SU-DHL-6 (cell line): ENCODE results near the gene PSEN1.
"Not testable (repeated sequence)": the region's sequence is repeated elsewhere in the genome, so short reads cannot be mapped to it uniquely, and the experiment has no call there.

Source experiments
- H2AFZ ChIP-seq: fragments of 200-600 bp; sonication (generic); 2 replicates; pipeline ENCODE4 v1.6.1; 2014; ENCODE audit warnings: low read depth, mild to moderate bottlenecking, moderate library complexity, mixed read lengths, antibody characterized with exemption, low read length; ENCODE audit not compliant: severe bottlenecking
- H3F3A ChIP-seq: fragments of 200-600 bp; shearing (Covaris generic); 2 replicates; pipeline ENCODE4 v1.6.0; 2016; ENCODE audit warnings: antibody characterized with exemption, mild to moderate bottlenecking; ENCODE audit not compliant: insufficient read depth
- H3K27ac ChIP-seq: fragments of 200-600 bp; sonication (generic); 2 replicates; pipeline ENCODE4 v1.5.1; 2016; ENCODE audit warnings: low read depth, mild to moderate bottlenecking, low read length, moderate library complexity, mixed read lengths
- H3K27me3 ChIP-seq: fragments of 200-600 bp; sonication (generic), shearing (Covaris generic); 2 replicates; pipeline ENCODE4 v1.6.0; 2014; ENCODE audit warnings: mild to moderate bottlenecking, low read length
- H3K36me3 ChIP-seq: fragments of 200-600 bp; sonication (generic); 2 replicates; pipeline ENCODE4 v1.6.1; 2014; ENCODE audit warnings: mild to moderate bottlenecking, low read length, mixed read lengths
- H3K4me2 ChIP-seq: fragments of 300-600, 200-600 bp; shearing (Covaris generic), sonication (generic); 2 replicates; pipeline ENCODE4 v1.6.0; 2014; ENCODE audit warnings: low read length, low read depth, mild to moderate bottlenecking; ENCODE audit not compliant: poor library complexity, severe bottlenecking
- H3K4me3 ChIP-seq: fragments of 200-600 bp; sonication (generic); 2 replicates; pipeline ENCODE4 v1.5.1; 2014; ENCODE audit warnings: antibody characterized with exemption, low read length, mild to moderate bottlenecking, mixed read lengths; ENCODE audit not compliant: insufficient read depth, poor library complexity, severe bottlenecking
- H3K79me2 ChIP-seq: fragments of 200-600 bp; sonication (generic); 2 replicates; pipeline ENCODE4 v1.6.1; 2014; ENCODE audit warnings: mild to moderate bottlenecking, low read length, moderate library complexity; ENCODE audit not compliant: insufficient read depth
- H3K9ac ChIP-seq: fragments of 200-600 bp; sonication (generic); 2 replicates; pipeline ENCODE4 v1.7.0; 2014; ENCODE audit warnings: mild to moderate bottlenecking, low read length
- H3K9me2 ChIP-seq: fragments of 200-600 bp; sonication (generic); replicated peaks from 2 replicates; pipeline ENCODE4 v1.6.1; 2014; ENCODE audit warnings: low read length; ENCODE audit not compliant: insufficient read depth
- H3K9me3 ChIP-seq: fragments of 200-600 bp; sonication (generic); 2 replicates; pipeline ENCODE4 v1.6.1; 2014; ENCODE audit warnings: low read length, mixed read lengths; ENCODE audit not compliant: insufficient read depth
- H4K20me1 ChIP-seq: fragments of 200-600 bp; sonication (generic); 2 replicates; pipeline ENCODE4 v1.6.1; 2014; ENCODE audit warnings: low read depth, mild to moderate bottlenecking, antibody characterized with exemption, low read length, moderate library complexity, mixed read lengths
- EZH2phosphoT487 ChIP-seq: fragments of 200-600 bp; sonication (generic), shearing (Covaris generic); conservative IDR thresholded peaks from 2 replicates; pipeline ENCODE4 v1.6.1; 2018; ENCODE audit warnings: mild to moderate bottlenecking, antibody characterized with exemption, low read length, moderate library complexity, mixed read lengths
- TF ChIP-seq, protein P1 (sequence below): fragments of 200-600 bp; sonication (generic); IDR thresholded peaks from one replicate; pipeline ENCODE4 v1.5.1; 2017; ENCODE audit warnings: antibody characterized with exemption, mild to moderate bottlenecking, low read length, moderate library complexity; ENCODE audit not compliant: insufficient read depth, poor library complexity, severe bottlenecking

Gene PSEN1

DNA sequence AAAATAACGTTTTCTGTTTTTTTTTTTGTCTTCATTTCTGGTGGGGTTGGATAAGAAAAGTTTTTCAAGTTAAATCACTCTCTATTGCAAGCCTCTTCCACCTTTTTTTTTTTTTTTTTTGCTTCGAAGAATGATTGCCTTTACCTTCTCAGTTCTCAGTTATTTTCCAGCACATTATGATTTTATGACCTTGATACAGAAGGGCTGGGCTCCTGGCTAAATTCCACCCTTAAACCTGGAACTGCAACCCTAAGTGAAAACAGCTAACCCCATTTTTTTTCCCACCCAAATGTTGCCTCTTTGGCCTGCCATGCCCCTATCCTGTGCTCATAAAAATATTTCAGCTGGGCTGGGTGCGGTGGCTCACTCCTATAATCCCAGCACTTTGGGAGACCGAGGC lies 31.4 kb downstream of the PSEN1 start:
- no peak overlapping the region for H2AFZ ChIP-seq
- H3K9me2 ChIP-seq = no peaks in the 10 kb centered on the region
- H3F3A ChIP-seq = no peaks in the 10 kb centered on the region
- no peaks in the 10 kb centered on the region for H3K9me3 ChIP-seq
- H3K36me3 ChIP-seq = peaks cover 3% of the 10 kb centered on the region; the same call in 1 of the 2 replicates
- H3K79me2 ChIP-seq = no peaks in the 10 kb centered on the region
- no peak for TF ChIP-seq EZH2phosphoT487
- TF ChIP-seq, protein P1, sequence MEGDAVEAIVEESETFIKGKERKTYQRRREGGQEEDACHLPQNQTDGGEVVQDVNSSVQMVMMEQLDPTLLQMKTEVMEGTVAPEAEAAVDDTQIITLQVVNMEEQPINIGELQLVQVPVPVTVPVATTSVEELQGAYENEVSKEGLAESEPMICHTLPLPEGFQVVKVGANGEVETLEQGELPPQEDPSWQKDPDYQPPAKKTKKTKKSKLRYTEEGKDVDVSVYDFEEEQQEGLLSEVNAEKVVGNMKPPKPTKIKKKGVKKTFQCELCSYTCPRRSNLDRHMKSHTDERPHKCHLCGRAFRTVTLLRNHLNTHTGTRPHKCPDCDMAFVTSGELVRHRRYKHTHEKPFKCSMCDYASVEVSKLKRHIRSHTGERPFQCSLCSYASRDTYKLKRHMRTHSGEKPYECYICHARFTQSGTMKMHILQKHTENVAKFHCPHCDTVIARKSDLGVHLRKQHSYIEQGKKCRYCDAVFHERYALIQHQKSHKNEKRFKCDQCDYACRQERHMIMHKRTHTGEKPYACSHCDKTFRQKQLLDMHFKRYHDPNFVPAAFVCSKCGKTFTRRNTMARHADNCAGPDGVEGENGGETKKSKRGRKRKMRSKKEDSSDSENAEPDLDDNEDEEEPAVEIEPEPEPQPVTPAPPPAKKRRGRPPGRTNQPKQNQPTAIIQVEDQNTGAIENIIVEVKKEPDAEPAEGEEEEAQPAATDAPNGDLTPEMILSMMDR = no peak
- no peak overlapping the region for H3K4me2 ChIP-seq
- H4K20me1 ChIP-seq = no peaks in the 10 kb centered on the region
- no peaks in the 10 kb centered on the region for H3K27me3 ChIP-seq
- H3K9ac ChIP-seq = no peak overlapping the region
- H3K27ac ChIP-seq = no peak overlapping the region
- no peak overlapping the region for H3K4me3 ChIP-seq

DNA sequence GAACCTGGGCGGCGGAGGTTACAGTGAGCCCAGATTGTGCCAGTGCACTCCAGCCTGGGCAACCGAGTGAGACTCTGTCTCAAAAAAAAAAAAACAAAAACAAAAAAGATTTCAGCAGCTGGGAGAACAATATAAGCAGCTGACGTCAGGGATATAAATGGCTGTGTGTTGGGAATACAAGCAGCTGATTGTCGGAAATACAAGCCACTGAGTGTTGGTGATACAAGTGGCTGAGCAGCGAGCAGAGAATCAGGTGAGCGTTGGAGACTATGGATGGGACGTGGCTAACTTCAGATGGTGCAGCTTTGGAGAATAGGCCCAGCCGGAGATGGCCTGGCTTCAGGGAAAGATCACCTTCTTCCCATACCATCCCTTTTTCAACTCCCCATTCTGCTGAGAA lies 32.0 kb downstream of the PSEN1 start:
- H3K9me3 ChIP-seq = no peaks in the 10 kb centered on the region
- no peaks in the 10 kb centered on the region for H4K20me1 ChIP-seq
- H3K9me2 ChIP-seq = no peaks in the 10 kb centered on the region
- TF ChIP-seq, protein P1 = no peak
- no peak for TF ChIP-seq EZH2phosphoT487
- H3K27me3 ChIP-seq = no peaks in the 10 kb centered on the region
- H3K9ac ChIP-seq = no peak overlapping the region
- H3K4me3 ChIP-seq = no peak overlapping the region
- H3K27ac ChIP-seq = no peak overlapping the region
- peaks cover 3% of the 10 kb centered on the region; the same call in 1 of the 2 replicates for H3K36me3 ChIP-seq
- no peaks in the 10 kb centered on the region for H3F3A ChIP-seq
- no peak overlapping the region for H3K4me2 ChIP-seq
- no peaks in the 10 kb centered on the region for H3K79me2 ChIP-seq
- no peak overlapping the region for H2AFZ ChIP-seq

DNA sequence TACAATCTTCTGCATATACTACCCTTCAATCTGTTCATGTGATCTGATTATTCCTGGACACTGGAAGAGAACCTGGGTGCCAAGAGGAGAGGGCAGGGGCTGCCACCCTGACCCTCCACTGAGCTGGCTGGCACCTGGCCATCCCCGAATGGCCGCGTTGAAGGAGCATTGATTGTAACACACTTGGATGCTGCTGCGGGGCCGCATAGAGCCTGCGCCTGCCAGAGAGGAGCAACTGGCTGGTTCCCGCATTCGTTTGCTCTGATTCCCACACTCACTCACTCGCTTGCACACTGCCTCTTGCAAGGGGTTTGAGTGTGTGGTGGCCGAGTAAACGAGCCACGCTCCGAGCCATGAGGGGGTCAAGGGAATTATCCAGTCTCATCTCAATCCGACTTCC lies 32.4 kb downstream of the PSEN1 start:
- Histone ChIP-seq H3K27ac (no peak overlapping the region), H3K36me3 (peaks cover 3% of the 10 kb centered on the region; the same call in 1 of the 2 replicates)
- TF ChIP-seq, protein P1 = no peak
- no peak for TF ChIP-seq EZH2phosphoT487

DNA sequence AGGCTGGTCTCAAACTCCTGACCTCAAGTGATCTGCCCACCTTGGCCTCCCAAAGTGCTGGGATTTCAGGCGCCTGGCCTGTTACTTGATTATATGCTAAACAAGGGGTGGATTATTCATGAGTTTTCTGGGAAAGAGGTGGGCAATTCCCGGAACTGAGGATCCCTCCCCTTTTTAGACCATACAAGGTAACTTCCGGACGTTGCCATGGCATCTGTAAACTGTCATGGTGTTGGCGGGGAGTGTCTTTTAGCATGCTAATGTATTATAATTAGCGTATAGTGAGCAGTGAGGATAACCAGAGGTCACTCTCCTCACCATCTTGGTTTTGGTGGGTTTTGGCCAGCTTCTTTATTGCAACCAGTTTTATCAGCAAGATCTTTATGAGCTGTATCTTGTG lies 33.5 kb downstream of the PSEN1 start:
- H3F3A ChIP-seq, H3K27ac ChIP-seq: not testable (repeated sequence)

More for the DNA sequence above, 32.4 kb downstream of the PSEN1 start:
- Histone ChIP-seq H3F3A (no peaks in the 10 kb centered on the region), H4K20me1 (no peaks in the 10 kb centered on the region), H3K27me3 (no peaks in the 10 kb centered on the region), H3K4me2 (no peak overlapping the region), H3K4me3 (no peak overlapping the region), H3K79me2 (no peaks in the 10 kb centered on the region), H2AFZ (no peak overlapping the region), H3K9ac (no peak overlapping the region), H3K9me2 (no peaks in the 10 kb centered on the region), H3K9me3 (no peaks in the 10 kb centered on the region)

More for the DNA sequence above, 33.5 kb downstream of the PSEN1 start:
- not testable (repeated sequence) for H2AFZ ChIP-seq, H3K27me3 ChIP-seq, H3K9me2 ChIP-seq, H3K9ac ChIP-seq, H3K9me3 ChIP-seq, H3K36me3 ChIP-seq, H3K4me3 ChIP-seq, H3K4me2 ChIP-seq, H4K20me1 ChIP-seq, H3K79me2 ChIP-seq
